Endothelial cell of umbilical vein (primary cell): ENCODE data around the gene GOLIM4. TPM values are rescaled to one million over a fixed set of nuclear protein-coding genes. Genes with fewer than 3 reads are reported as not detected.

Experiments
- BruUV-seq: library from RNA; stranded (reverse); fragments of 400-500 nt; replicated peaks from 2 replicates; lab custom pipeline; 2021; lab: Mats Ljungman, UMichigan
- CTCF ChIA-PET: fragments of 300-600, 350-600 bp; sonication (Branson Sonifier 250); formaldehyde crosslinking; loops from one replicate; lab custom pipeline; 2021; ENCODE audit warnings: antibody characterized with exemption, inconsistent platforms; lab: Charles Lee
- POLR2A ChIA-PET: fragments of 300-600, 350-600 bp; sonication (Branson Sonifier 250); formaldehyde crosslinking; loops from one replicate; lab custom pipeline; 2021; ENCODE audit warnings: antibody characterized with exemption, inconsistent platforms; lab: Charles Lee
- DNase-seq: peaks from one replicate; pipeline ENCODE4 v3.0.0-alpha.2; 2011; ENCODE audit warnings: low read depth, low spot score
- FAIRE-seq: peaks from 2 replicates; lab custom pipeline; 2011; peaks lifted over from hg19 to GRCh38; lab: Jason Lieb, UNC
- H2AFZ ChIP-seq: 2 replicates; pipeline ENCODE4 v1.6.0; 2012; ENCODE audit warnings: low read depth, low read length, control low read depth, inconsistent platforms
- H3K27ac ChIP-seq: 2 replicates; pipeline ENCODE4 v1.5.1; 2011; ENCODE audit warnings: low read depth, mild to moderate bottlenecking, control low read depth, low read length, moderate library complexity; ENCODE audit not compliant: insufficient read depth
- H3K27me3 ChIP-seq, 2 experiments: 2 replicates each; pipeline versions ENCODE4 v1.6.0 to v1.6.1; 2011; ENCODE audit warnings: low read length in 2 of 2, mixed read lengths in 1 of 2; ENCODE audit not compliant: control insufficient read depth in 2 of 2, insufficient read depth in 2 of 2
- H3K36me3 ChIP-seq, 2 experiments: 2 replicates in 1 of 2; 3 replicates in 1 of 2; pipeline ENCODE4 v1.5.1; 2011; ENCODE audit warnings: low read length in 2 of 2, mild to moderate bottlenecking in 1 of 2, moderate library complexity in 1 of 2; ENCODE audit not compliant: control insufficient read depth in 2 of 2, insufficient read depth in 2 of 2; ENCODE audit errors: extremely low read depth in 1 of 2
- H3K4me1 ChIP-seq: 3 replicates; pipeline ENCODE4 v1.5.1; 2011; ENCODE audit warnings: mild to moderate bottlenecking, low read length; ENCODE audit not compliant: control insufficient read depth, insufficient read depth; ENCODE audit errors: extremely low read depth
- H3K4me2 ChIP-seq: 2 replicates; pipeline ENCODE4 v1.6.1; 2011; ENCODE audit warnings: low read length, control low read depth, mixed read lengths; ENCODE audit not compliant: insufficient read depth
- H3K4me3 ChIP-seq, 3 experiments: fragments of 200-600 bp in 1 of 3; sonication (generic), shearing (Covaris generic) in 1 of 3; replicated peaks in 1 of 3; 2 replicates each; pipeline ENCODE4 v1.5.1; 2011 to 2016; ENCODE audit warnings: control low read depth in 3 of 3, low read length in 3 of 3, mild to moderate bottlenecking in 2 of 3, inconsistent platforms in 1 of 3, low read depth in 1 of 3, moderate library complexity in 1 of 3; ENCODE audit not compliant: insufficient read depth in 1 of 3
- H3K79me2 ChIP-seq: 2 replicates; pipeline ENCODE4 v1.6.0; 2012; ENCODE audit warnings: low read length, inconsistent platforms; ENCODE audit not compliant: control insufficient read depth, insufficient read depth
- H3K9ac ChIP-seq: replicated peaks from 2 replicates; pipeline ENCODE3; 2011; ENCODE audit warnings: low read length, control low read depth; ENCODE audit not compliant: insufficient read depth; ENCODE audit errors: extremely low read depth
- H3K9me1 ChIP-seq: replicated peaks from 3 replicates; pipeline ENCODE4 v1.6.0; 2011; ENCODE audit warnings: mild to moderate bottlenecking, low read length; ENCODE audit not compliant: control insufficient read depth, insufficient read depth; ENCODE audit errors: extremely low read depth
- H3K9me3 ChIP-seq: replicated peaks from 2 replicates; pipeline ENCODE4 v1.5.1; 2012; ENCODE audit warnings: low read length, inconsistent platforms; ENCODE audit not compliant: control insufficient read depth, insufficient read depth
- H4K20me1 ChIP-seq: replicated peaks from 2 replicates; pipeline ENCODE3; 2011; ENCODE audit warnings: mild to moderate bottlenecking, low read length; ENCODE audit not compliant: control insufficient read depth, insufficient read depth; ENCODE audit errors: extremely low read depth
- CTCF ChIP-seq, 2 donors: IDR thresholded peaks; 1 replicate in 1 of 2; 2 replicates in 1 of 2; pipeline ENCODE4 v1.5.1; 2011; ENCODE audit warnings: low read length in 2 of 2, mild to moderate bottlenecking in 2 of 2, moderate library complexity in 2 of 2, control low read depth in 1 of 2, inconsistent platforms in 1 of 2, low read depth in 1 of 2; ENCODE audit not compliant: insufficient read depth in 1 of 2; ENCODE audit errors: extremely low read depth in 1 of 2
- EZH2 ChIP-seq: IDR thresholded peaks from 2 replicates; pipeline ENCODE4 v1.6.1; 2012; ENCODE audit warnings: borderline replicate concordance, low read depth, mild to moderate bottlenecking, moderate library complexity, low read length, inconsistent platforms; ENCODE audit not compliant: severe bottlenecking
- FOS ChIP-seq: IDR thresholded peaks from 2 replicates; pipeline ENCODE4 v1.6.1; 2011; ENCODE audit warnings: mild to moderate bottlenecking, low read length, moderate library complexity, borderline replicate concordance; ENCODE audit not compliant: insufficient read depth
- GATA2 ChIP-seq: IDR thresholded peaks from 2 replicates; pipeline ENCODE4 v1.7.0; 2011; ENCODE audit warnings: low read depth, mild to moderate bottlenecking, moderate library complexity, mixed read lengths, low read length; ENCODE audit not compliant: insufficient read length, insufficient read depth
- JUN ChIP-seq: IDR thresholded peaks from 2 replicates; pipeline ENCODE4 v1.6.1; 2011; ENCODE audit warnings: borderline replicate concordance, low read depth; ENCODE audit not compliant: insufficient read length, insufficient read depth
- MYC ChIP-seq: IDR thresholded peaks from one replicate; pipeline ENCODE4 v1.6.1; 2011; ENCODE audit warnings: mild to moderate bottlenecking, low read depth, low read length
- POLR2A ChIP-seq: IDR thresholded peaks from 2 replicates; pipeline ENCODE4 v1.6.1; 2012; ENCODE audit warnings: low read depth, mild to moderate bottlenecking, control low read depth, low read length
- POLR2AphosphoS5 ChIP-seq: IDR thresholded peaks from 2 replicates; pipeline ENCODE4 v1.6.1; 2012; ENCODE audit warnings: low read depth, mild to moderate bottlenecking, control low read depth, low read length, moderate library complexity; ENCODE audit not compliant: insufficient read depth
- dilution Hi-C: fragments of 300-500 bp; cut with MboI; formaldehyde crosslinking; loops from one replicate; pipeline ENCODE4 v1.15.0; 2019; ENCODE audit warnings: low sequenced_read_pairs; ENCODE audit not compliant: extremely low pct_ligation_motif_present
- intact Hi-C: fragments of 100-400 bp; cut with micrococcal nuclease; formaldehyde crosslinking; loops from one replicate; pipeline ENCODE4 v1.10.0; 2022
- polyA plus RNA-seq, 4 experiments: library from polyadenylated mRNA; depleted of rRNA in 3 of 4; stranded (reverse) in 3 of 4; unstranded in 1 of 4; fragments of >200 nt; gene quantifications; 2 replicates each; pipeline versions ENCODE4 v1.2.1 to v1.2.3, GENCODE V29; 2011 to 2012; ENCODE audit warnings: missing spikeins in 1 of 4
- total RNA-seq: library from RNA; stranded (reverse); gene quantifications from 2 replicates; pipeline ENCODE4 v1.2.3, GENCODE V29; 2021
- TF ChIP-seq, protein P1 (sequence below): IDR thresholded peaks from 2 replicates; pipeline ENCODE4 v1.6.1; 2011; ENCODE audit not compliant: insufficient read depth, insufficient read length

The GOLIM4 gene
- total and polyA plus RNA-seq, 2 donors (not counting 3 experiments of a cell fraction or from before 2014, with no cell fraction given), result 11.7 to 40.8 TPM

GRCh38 chr3:168001244-168001643 lies 94.5 kb downstream of the GOLIM4 start:
- Histone ChIP-seq H3K4me2 (no peak overlapping the region), H3K9ac (no peak overlapping the region), H3K27me3 (no peaks in the 10 kb centered on the region), H3K9me1 (no peaks in the 10 kb centered on the region), H3K4me1 (peaks cover 3% of the 10 kb centered on the region), H3K4me3 (no peak overlapping the region), H3K27ac (no peak overlapping the region), H3K36me3 (no peaks in the 10 kb centered on the region), H3K9me3 (no peaks in the 10 kb centered on the region), H4K20me1 (no peaks in the 10 kb centered on the region), H3K79me2 (no peaks in the 10 kb centered on the region), H2AFZ (no peak overlapping the region)
- ChIA-PET POLR2A (no interaction called here), CTCF (no interaction called here)
- TF ChIP-seq GATA2 (no peak), POLR2A (no peak), POLR2AphosphoS5 (no peak), JUN (no peak), MYC (no peak), FOS (no peak), CTCF (IDR thresholded peaks at IDR 0.05; ENCODE audit: extremely low read depth in 1 of 2, insufficient read depth in 1 of 2, low read depth in 1 of 2, low read length in 2 of 2) (no peak), EZH2 (no peak)
- TF ChIP-seq, protein P1, sequence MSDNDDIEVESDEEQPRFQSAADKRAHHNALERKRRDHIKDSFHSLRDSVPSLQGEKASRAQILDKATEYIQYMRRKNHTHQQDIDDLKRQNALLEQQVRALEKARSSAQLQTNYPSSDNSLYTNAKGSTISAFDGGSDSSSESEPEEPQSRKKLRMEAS, result no peak
- dilution Hi-C loops (no loop called here), intact Hi-C loops (no loop called here)
- FAIRE-seq (no peak), DNase-seq (no peak)
- no TSS peak for BruUV-seq
